ENCODE measurements around the gene GARIN3.

Gene GARIN3

DNA sequence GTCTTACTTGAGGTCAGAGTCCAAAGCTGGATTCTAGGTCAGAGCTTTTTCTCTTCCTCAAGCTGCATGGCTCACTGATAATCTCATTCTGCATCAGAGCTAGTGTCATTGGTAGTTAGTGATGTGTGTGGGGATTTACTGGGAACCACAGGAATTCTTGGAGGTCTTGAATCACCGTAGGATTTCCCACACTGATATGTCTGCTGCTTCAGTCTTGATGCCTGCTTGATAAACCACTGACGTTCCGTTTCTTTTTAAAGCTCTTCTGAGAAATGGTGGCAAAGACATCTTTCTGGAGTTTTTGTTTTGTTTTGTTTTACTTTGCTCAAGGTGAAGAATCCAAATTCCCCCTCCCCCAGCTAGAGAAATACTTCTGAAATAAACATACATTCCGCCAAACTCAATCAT is 1.2 kb upstream of the GARIN3 start:
- no peak overlapping the region for H3K4me2 ChIP-seq (ENCODE audit: insufficient read depth, low read length)
- H3K9me3 ChIP-seq (ENCODE audit: insufficient read depth, low read length, severe bottlenecking): no peaks in the 10 kb centered on the region
- H3K27ac ChIP-seq (ENCODE audit: low read length): no peak overlapping the region
- H3K27me3 ChIP-seq (ENCODE audit: insufficient read depth, low read length, poor library complexity): no peaks in the 10 kb centered on the region
- no peaks in the 10 kb centered on the region for H3K79me2 ChIP-seq (ENCODE audit: insufficient read depth, low read length)
- ATAC-seq (ENCODE audit: insufficient read depth, low read depth) (peak; percentile 49), DNase-seq (no peak)
- H3K9ac ChIP-seq (ENCODE audit: low read depth, low read length): no peak overlapping the region
- no peaks in the 10 kb centered on the region for H3K36me3 ChIP-seq (ENCODE audit: insufficient read depth, low read length)
- TF ChIP-seq CTCF (IDR thresholded peaks at IDR 0.05; ENCODE audit: borderline replicate concordance, extremely low read depth, low read length, poor library complexity, severe bottlenecking): no peak
- TF ChIP-seq EZH2 (IDR thresholded peaks at IDR 0.05; ENCODE audit: borderline replicate concordance, low read depth, low read length, severe bottlenecking): no peak
- H2AFZ ChIP-seq (ENCODE audit: low read depth, low read length): no peak overlapping the region
- peaks cover 7% of the 10 kb centered on the region for H3K4me1 ChIP-seq (ENCODE audit: insufficient read depth, low read length)
- H3K4me3 ChIP-seq (ENCODE audit: low read depth in 1 of 2, low read length in 2 of 2): no peak overlapping the region
- no peaks in the 10 kb centered on the region for H4K20me1 ChIP-seq (ENCODE audit: insufficient read depth, low read length)

GRCh38 chr5:157165668-157166067 is 396 bp downstream of the GARIN3 start:
- Histone ChIP-seq H3K9ac (ENCODE audit: low read depth, low read length) (no peak overlapping the region), H3K27me3 (ENCODE audit: insufficient read depth, low read length, poor library complexity) (no peaks in the 10 kb centered on the region), H3K9me3 (ENCODE audit: insufficient read depth, low read length, severe bottlenecking) (no peaks in the 10 kb centered on the region), H4K20me1 (ENCODE audit: insufficient read depth, low read length) (no peaks in the 10 kb centered on the region), H3K79me2 (ENCODE audit: insufficient read depth, low read length) (no peaks in the 10 kb centered on the region), H3K36me3 (ENCODE audit: insufficient read depth, low read length) (no peaks in the 10 kb centered on the region), H3K4me1 (ENCODE audit: insufficient read depth, low read length) (no peaks in the 10 kb centered on the region), H3K27ac (ENCODE audit: low read length) (no peak overlapping the region), H3K4me2 (ENCODE audit: insufficient read depth, low read length) (no peak overlapping the region), H3K4me3 (ENCODE audit: low read depth in 1 of 2, low read length in 2 of 2) (no peak overlapping the region), H2AFZ (ENCODE audit: low read depth, low read length) (no peak overlapping the region)
- ATAC-seq (ENCODE audit: insufficient read depth, low read depth) (no peak), DNase-seq (no peak)
- TF ChIP-seq EZH2 (IDR thresholded peaks at IDR 0.05; ENCODE audit: borderline replicate concordance, low read depth, low read length, severe bottlenecking): no peak
- TF ChIP-seq CTCF (IDR thresholded peaks at IDR 0.05; ENCODE audit: borderline replicate concordance, extremely low read depth, low read length, poor library complexity, severe bottlenecking): no peak

DNA sequence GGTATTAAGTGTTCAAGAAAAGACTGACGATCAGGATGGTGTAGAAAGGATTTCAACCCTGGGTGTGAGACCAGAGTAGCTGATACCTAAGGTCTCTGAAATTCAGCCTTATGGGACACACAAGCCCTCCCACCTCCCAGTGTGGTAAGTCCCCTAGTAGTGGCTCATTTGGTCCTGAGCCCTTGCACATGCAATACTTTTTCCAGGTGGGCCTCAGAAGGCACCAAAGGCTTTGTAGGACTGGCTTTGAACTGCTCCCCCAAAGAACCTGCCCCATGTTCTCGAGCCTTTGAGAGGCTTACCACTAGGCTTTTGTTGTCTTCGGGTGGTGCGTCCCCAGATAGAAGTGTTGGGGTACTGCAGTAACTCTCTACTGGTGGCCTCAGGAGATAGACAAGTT is 803 bp downstream of the GARIN3 start:
- Histone ChIP-seq H4K20me1 (ENCODE audit: insufficient read depth, low read length) (no peaks in the 10 kb centered on the region), H3K4me3 (ENCODE audit: low read depth in 1 of 2, low read length in 2 of 2) (no peak overlapping the region), H3K36me3 (ENCODE audit: insufficient read depth, low read length) (no peaks in the 10 kb centered on the region), H3K4me2 (ENCODE audit: insufficient read depth, low read length) (no peak overlapping the region), H3K79me2 (ENCODE audit: insufficient read depth, low read length) (no peaks in the 10 kb centered on the region), H3K4me1 (ENCODE audit: insufficient read depth, low read length) (no peaks in the 10 kb centered on the region), H3K27ac (ENCODE audit: low read length) (no peak overlapping the region), H3K9me3 (ENCODE audit: insufficient read depth, low read length, severe bottlenecking) (no peaks in the 10 kb centered on the region), H3K27me3 (ENCODE audit: insufficient read depth, low read length, poor library complexity) (no peaks in the 10 kb centered on the region), H3K9ac (ENCODE audit: low read depth, low read length) (no peak overlapping the region), H2AFZ (ENCODE audit: low read depth, low read length) (no peak overlapping the region)
- TF ChIP-seq EZH2 (IDR thresholded peaks at IDR 0.05; ENCODE audit: borderline replicate concordance, low read depth, low read length, severe bottlenecking): no peak
- no peak for TF ChIP-seq CTCF (IDR thresholded peaks at IDR 0.05; ENCODE audit: borderline replicate concordance, extremely low read depth, low read length, poor library complexity, severe bottlenecking)
- DNase-seq (no peak), ATAC-seq (ENCODE audit: insufficient read depth, low read depth) (no peak)

GRCh38 chr5:157164521-157164920 is 1.5 kb downstream of the GARIN3 start:
- ATAC-seq (ENCODE audit: insufficient read depth, low read depth) (no peak), DNase-seq (no peak)
- H4K20me1 ChIP-seq (ENCODE audit: insufficient read depth, low read length): no peaks in the 10 kb centered on the region
- TF ChIP-seq CTCF (IDR thresholded peaks at IDR 0.05; ENCODE audit: borderline replicate concordance, extremely low read depth, low read length, poor library complexity, severe bottlenecking) (no peak), EZH2 (IDR thresholded peaks at IDR 0.05; ENCODE audit: borderline replicate concordance, low read depth, low read length, severe bottlenecking) (no peak)
- no peak overlapping the region for H3K27ac ChIP-seq (ENCODE audit: low read length)
- no peaks in the 10 kb centered on the region for H3K4me1 ChIP-seq (ENCODE audit: insufficient read depth, low read length)
- no peak overlapping the region for H2AFZ ChIP-seq (ENCODE audit: low read depth, low read length)
- H3K4me3 ChIP-seq (ENCODE audit: low read depth in 1 of 2, low read length in 2 of 2): no peak overlapping the region
- H3K79me2 ChIP-seq (ENCODE audit: insufficient read depth, low read length): no peaks in the 10 kb centered on the region
- no peaks in the 10 kb centered on the region for H3K9me3 ChIP-seq (ENCODE audit: insufficient read depth, low read length, severe bottlenecking)
- no peaks in the 10 kb centered on the region for H3K36me3 ChIP-seq (ENCODE audit: insufficient read depth, low read length)
- no peak overlapping the region for H3K9ac ChIP-seq (ENCODE audit: low read depth, low read length)
- no peaks in the 10 kb centered on the region for H3K27me3 ChIP-seq (ENCODE audit: insufficient read depth, low read length, poor library complexity)
- no peak overlapping the region for H3K4me2 ChIP-seq (ENCODE audit: insufficient read depth, low read length)
